Right ventricle myocardium superior (tissue), 1 donor: ENCODE data around the gene DHDH. TPM values are rescaled to one million over a fixed set of nuclear protein-coding genes. Genes with fewer than 3 reads are reported as not detected.
"Not testable (repeated sequence)": the region's sequence is repeated elsewhere in the genome, so short reads cannot be mapped to it uniquely, and the experiment has no call there.

Experiments used
- ATAC-seq: fragments of 200-7000 bp; cut with Tn5 transposase; one replicate; pipeline ENCODE4 v1.9.1; 2020; ENCODE audit warnings: mild to moderate bottlenecking; ENCODE audit not compliant: poor library complexity
- DNase-seq: peaks from one replicate; pipeline ENCODE4 v3.0.0-alpha.2; 2020
- intact Hi-C: fragments of 100-400 bp; cut with DNase I; formaldehyde crosslinking; loops from one replicate; pipeline ENCODE4 v1.11.2; 2022
- total RNA-seq: library from RNA; stranded (reverse); fragmentation: NEBNext Ultra II Directional; extraction: Animal tissue kit (Norgen Biotek cat#: 25700); gene quantifications from one replicate; pipeline ENCODE4 v1.2.1, GENCODE V29; 2021
- donor health status: DM: no; HTN: yes; CAD: no; lungs with severe emphysema.

Gene DHDH
- total RNA-seq, 1 donor from 2014 or later = not detected

- ATAC-seq (no peak), DNase-seq (no peak)
- intact Hi-C loops = no loop called here
Measured at GRCh38 chr19:48913114-48913889, 20.2 kb upstream of the DHDH start.

- ATAC-seq (no peak), DNase-seq (no peak)
- intact Hi-C loops = no loop called here
Measured at GRCh38 chr19:48914181-48914580, 19.3 kb upstream of the DHDH start.

- DNase-seq = no peak
- intact Hi-C loops = no loop called here
- ATAC-seq = no peak
Measured at GRCh38 chr19:48915757-48916156, 17.7 kb upstream of the DHDH start.

GRCh38 chr19:48918071-48918470, 15.4 kb upstream of the DHDH start:
- no peak for DNase-seq
- ATAC-seq = no peak
- intact Hi-C loops = no loop called here

GRCh38 chr19:48918801-48919247, 14.7 kb upstream of the DHDH start:
- DNase-seq (no peak), ATAC-seq (no peak)
- intact Hi-C loops = no loop called here

GRCh38 chr19:48919271-48919670, 14.2 kb upstream of the DHDH start:
- ATAC-seq, DNase-seq, intact Hi-C loops: not testable (repeated sequence)

- intact Hi-C loops = no loop called here
- no peak for ATAC-seq
- DNase-seq = no peak
Measured at GRCh38 chr19:48920949-48921348, 12.6 kb upstream of the DHDH start.

- intact Hi-C loops = no loop called here
- DNase-seq (no peak), ATAC-seq (no peak)
Measured at GRCh38 chr19:48921721-48922500, 11.6 kb upstream of the DHDH start.

GRCh38 chr19:48922548-48923490, 10.7 kb upstream of the DHDH start:
- no peak for DNase-seq
- intact Hi-C loops = no loop called here

GRCh38 chr19:48925240-48925843, 8.2 kb upstream of the DHDH start:
- no peak for DNase-seq
- intact Hi-C loops = no loop called here
- no peak for ATAC-seq

More at GRCh38 chr19:48922548-48923490, 10.7 kb upstream of the DHDH start:
- no peak for ATAC-seq

- ATAC-seq, DNase-seq, intact Hi-C loops: not testable (repeated sequence)
Measured at GRCh38 chr19:48925890-48926289, 7.6 kb upstream of the DHDH start.

- DNase-seq (no peak), ATAC-seq (peak; percentile 20)
- intact Hi-C loops = no loop called here
Measured at GRCh38 chr19:48926909-48927308, 6.6 kb upstream of the DHDH start.

- ATAC-seq, intact Hi-C loops, DNase-seq: not testable (repeated sequence)
Measured at GRCh38 chr19:48927692-48928091, 5.8 kb upstream of the DHDH start.

- intact Hi-C loops = no loop called here
- ATAC-seq (no peak), DNase-seq (no peak)
Measured at GRCh38 chr19:48928164-48929025, 5.1 kb upstream of the DHDH start.

GRCh38 chr19:48934837-48935236, 1.3 kb downstream of the DHDH start:
- ATAC-seq = no peak
- no peak for DNase-seq
- intact Hi-C loops = no loop called here

GRCh38 chr19:48935864-48936263, 2.4 kb downstream of the DHDH start:
- intact Hi-C loops = no loop called here
- DNase-seq (no peak), ATAC-seq (no peak)

GRCh38 chr19:48938256-48938655, 4.8 kb downstream of the DHDH start:
- DNase-seq (no peak), ATAC-seq (no peak)
- intact Hi-C loops = no loop called here

GRCh38 chr19:48940902-48941301, 7.4 kb downstream of the DHDH start:
- DNase-seq (no peak), ATAC-seq (no peak)
- intact Hi-C loops = no loop called here
